ENCODE data around the gene PARD3. TPM values are rescaled to one million over a fixed set of nuclear protein-coding genes. Genes with fewer than 3 reads are reported as not detected.

The PARD3 gene
- total RNA-seq, 4 donors from 2014 or later, result 30.9 to 54.6 (median 40.0) TPM

GRCh38 chr10:34687434-34688210 is 127.5 kb downstream of the PARD3 start:
- no peak for ATAC-seq (ENCODE audit: low FRiP score)

GRCh38 chr10:34682580-34682979 is 132.5 kb downstream of the PARD3 start:
- ATAC-seq (ENCODE audit: low FRiP score) (no peak), DNase-seq (ENCODE audit: low spot score) (no peak)
- no peak for TF ChIP-seq CTCF (IDR thresholded peaks at IDR 0.05)

More at GRCh38 chr10:34687434-34688210, 127.5 kb downstream of the PARD3 start:
- no peak for TF ChIP-seq CTCF (IDR thresholded peaks at IDR 0.05)
- no peak for DNase-seq (ENCODE audit: low spot score)

- TF ChIP-seq CTCF (IDR thresholded peaks at IDR 0.05), result no peak
- DNase-seq (ENCODE audit: low spot score) (no peak), ATAC-seq (ENCODE audit: low FRiP score) (no peak)
Measured at GRCh38 chr10:34681933-34682332, 133.2 kb downstream of the PARD3 start.

GRCh38 chr10:34679177-34679576 is 135.9 kb downstream of the PARD3 start:
- DNase-seq (ENCODE audit: low spot score) (no peak), ATAC-seq (ENCODE audit: low FRiP score) (no peak)
- no peak for TF ChIP-seq CTCF (IDR thresholded peaks at IDR 0.05)

- no peak for TF ChIP-seq CTCF (IDR thresholded peaks at IDR 0.05)
- ATAC-seq (ENCODE audit: low FRiP score) (no peak), DNase-seq (ENCODE audit: low spot score) (no peak)
Measured at GRCh38 chr10:34677591-34677990, 137.5 kb downstream of the PARD3 start.

- TF ChIP-seq CTCF (IDR thresholded peaks at IDR 0.05), result no peak
- ATAC-seq (ENCODE audit: low FRiP score) (no peak), DNase-seq (ENCODE audit: low spot score) (no peak)
Measured at GRCh38 chr10:34677132-34677531, 138.0 kb downstream of the PARD3 start.

GRCh38 chr10:34674176-34674575 is 140.9 kb downstream of the PARD3 start:
- DNase-seq (ENCODE audit: low spot score) (no peak), ATAC-seq (ENCODE audit: low FRiP score) (no peak)
- no peak for TF ChIP-seq CTCF (IDR thresholded peaks at IDR 0.05)
